HEK293 (cell line): Measurements from ENCODE around the gene ANKRD23.

ENCODE experiments used
- GLI4 ChIP-seq: fragments of 450-650 bp; formaldehyde crosslinking; IDR thresholded peaks from 2 replicates; pipeline ENCODE4 v1.5.1; 2016; ENCODE audit warnings: missing biosample characterization, missing genetic modification characterization
- GLIS1 ChIP-seq: fragments of 450-650 bp; formaldehyde crosslinking; IDR thresholded peaks from 2 replicates; pipeline ENCODE4 v1.5.1; 2016; ENCODE audit warnings: missing biosample characterization, missing genetic modification characterization
- HOXC10 ChIP-seq: sonication (generic); formaldehyde crosslinking; IDR thresholded peaks from 2 replicates; pipeline ENCODE4 v1.8.1; 2023; ENCODE audit warnings: mild to moderate bottlenecking, missing genetic modification reagents
- KLF10 ChIP-seq: fragments of 450-650 bp; IDR thresholded peaks from 2 replicates; pipeline ENCODE4 v1.5.1; 2018; ENCODE audit warnings: missing biosample characterization, mild to moderate bottlenecking, missing genetic modification characterization
- MEIS1 ChIP-seq: sonication (generic); formaldehyde crosslinking; IDR thresholded peaks from 2 replicates; pipeline ENCODE4 v1.8.1; 2022; ENCODE audit warnings: missing genetic modification reagents, mild to moderate bottlenecking, borderline replicate concordance
- MYNN ChIP-seq: fragments of 450-650 bp; formaldehyde crosslinking; IDR thresholded peaks from 2 replicates; pipeline ENCODE4 v1.5.1; 2016; ENCODE audit warnings: missing biosample characterization, missing genetic modification characterization, borderline replicate concordance
- MZF1 ChIP-seq: fragments of 450-650 bp; formaldehyde crosslinking; IDR thresholded peaks from 2 replicates; pipeline ENCODE4 v1.5.1; 2017; ENCODE audit warnings: missing biosample characterization, missing genetic modification characterization, borderline replicate concordance
- OVOL3 ChIP-seq: fragments of 450-650 bp; formaldehyde crosslinking; IDR thresholded peaks from 2 replicates; pipeline ENCODE4 v1.5.1; 2016; ENCODE audit warnings: missing biosample characterization, missing genetic modification characterization
- ZEB2 ChIP-seq: fragments of 450-650 bp; formaldehyde crosslinking; IDR thresholded peaks from 2 replicates; pipeline ENCODE4 v1.5.1; 2016; ENCODE audit warnings: missing biosample characterization, missing genetic modification characterization
- ZNF311 ChIP-seq: fragments of 450-650 bp; formaldehyde crosslinking; IDR thresholded peaks from 2 replicates; pipeline ENCODE4 v1.5.1; 2017; ENCODE audit warnings: missing biosample characterization, missing genetic modification characterization, borderline replicate concordance
- ZNF366 ChIP-seq: fragments of 450-650 bp; formaldehyde crosslinking; conservative IDR thresholded peaks from 2 replicates; pipeline ENCODE4 v1.5.1; 2016; ENCODE audit warnings: missing biosample characterization, missing genetic modification characterization
- ZNF416 ChIP-seq: fragments of 450-650 bp; formaldehyde crosslinking; IDR thresholded peaks from 2 replicates; pipeline ENCODE4 v1.5.1; 2016; ENCODE audit warnings: missing biosample characterization, missing genetic modification characterization
- ZNF433 ChIP-seq: fragments of 450-650 bp; formaldehyde crosslinking; IDR thresholded peaks from 2 replicates; pipeline ENCODE4 v1.5.1; 2016; ENCODE audit warnings: missing biosample characterization, missing genetic modification characterization, low read depth
- ZNF521 ChIP-seq: fragments of 450-650 bp; formaldehyde crosslinking; IDR thresholded peaks from 2 replicates; pipeline ENCODE4 v1.5.1; 2017; ENCODE audit warnings: missing biosample characterization, mild to moderate bottlenecking, missing genetic modification characterization
- ZNF530 ChIP-seq: fragments of 450-650 bp; formaldehyde crosslinking; IDR thresholded peaks from 2 replicates; pipeline ENCODE4 v1.5.1; 2016; ENCODE audit warnings: low read depth, missing biosample characterization, missing genetic modification characterization
- ZNF585B ChIP-seq: fragments of 450-650 bp; formaldehyde crosslinking; IDR thresholded peaks from 2 replicates; pipeline ENCODE4 v1.5.1; 2016; ENCODE audit warnings: missing biosample characterization, missing genetic modification characterization
- ZNF707 ChIP-seq: fragments of 450-650 bp; formaldehyde crosslinking; IDR thresholded peaks from 2 replicates; pipeline ENCODE4 v1.5.1; 2016; ENCODE audit warnings: missing biosample characterization, missing genetic modification characterization
- ZNF747 ChIP-seq: fragments of 450-650 bp; formaldehyde crosslinking; IDR thresholded peaks from 2 replicates; pipeline ENCODE4 v1.5.1; 2016; ENCODE audit warnings: missing biosample characterization, missing genetic modification characterization
- ZNF792 ChIP-seq: fragments of 450-650 bp; formaldehyde crosslinking; IDR thresholded peaks from 2 replicates; pipeline ENCODE4 v1.5.1; 2016; ENCODE audit warnings: missing biosample characterization, missing genetic modification characterization
- TF ChIP-seq, protein P1 (sequence below): fragments of 450-650 bp; formaldehyde crosslinking; IDR thresholded peaks from 2 replicates; pipeline ENCODE4 v1.5.1; 2016; ENCODE audit warnings: missing biosample characterization, missing genetic modification characterization
- TF ChIP-seq, protein P2 (sequence below): fragments of 450-650 bp; formaldehyde crosslinking; IDR thresholded peaks from 2 replicates; pipeline ENCODE4 v1.5.1; 2016; ENCODE audit warnings: missing biosample characterization, missing genetic modification characterization
- TF ChIP-seq, protein P3 (sequence below): fragments of 450-650 bp; formaldehyde crosslinking; IDR thresholded peaks from 2 replicates; pipeline ENCODE4 v1.5.1; 2016; ENCODE audit warnings: missing biosample characterization, missing genetic modification characterization
- TF ChIP-seq, protein P4 (sequence below): fragments of 450-650 bp; formaldehyde crosslinking; IDR thresholded peaks from 2 replicates; pipeline ENCODE4 v1.5.1; 2016; ENCODE audit warnings: missing biosample characterization, missing genetic modification characterization, borderline replicate concordance
- TF ChIP-seq, protein P5 (sequence below): fragments of 450-650 bp; IDR thresholded peaks from 2 replicates; pipeline ENCODE4 v1.5.1; 2018; ENCODE audit warnings: missing biosample characterization, missing genetic modification characterization
- TF ChIP-seq, protein P6 (sequence below): fragments of 450-650 bp; formaldehyde crosslinking; IDR thresholded peaks from 2 replicates; pipeline ENCODE4 v1.5.1; 2016; ENCODE audit warnings: missing biosample characterization, missing genetic modification characterization

Gene ANKRD23

DNA sequence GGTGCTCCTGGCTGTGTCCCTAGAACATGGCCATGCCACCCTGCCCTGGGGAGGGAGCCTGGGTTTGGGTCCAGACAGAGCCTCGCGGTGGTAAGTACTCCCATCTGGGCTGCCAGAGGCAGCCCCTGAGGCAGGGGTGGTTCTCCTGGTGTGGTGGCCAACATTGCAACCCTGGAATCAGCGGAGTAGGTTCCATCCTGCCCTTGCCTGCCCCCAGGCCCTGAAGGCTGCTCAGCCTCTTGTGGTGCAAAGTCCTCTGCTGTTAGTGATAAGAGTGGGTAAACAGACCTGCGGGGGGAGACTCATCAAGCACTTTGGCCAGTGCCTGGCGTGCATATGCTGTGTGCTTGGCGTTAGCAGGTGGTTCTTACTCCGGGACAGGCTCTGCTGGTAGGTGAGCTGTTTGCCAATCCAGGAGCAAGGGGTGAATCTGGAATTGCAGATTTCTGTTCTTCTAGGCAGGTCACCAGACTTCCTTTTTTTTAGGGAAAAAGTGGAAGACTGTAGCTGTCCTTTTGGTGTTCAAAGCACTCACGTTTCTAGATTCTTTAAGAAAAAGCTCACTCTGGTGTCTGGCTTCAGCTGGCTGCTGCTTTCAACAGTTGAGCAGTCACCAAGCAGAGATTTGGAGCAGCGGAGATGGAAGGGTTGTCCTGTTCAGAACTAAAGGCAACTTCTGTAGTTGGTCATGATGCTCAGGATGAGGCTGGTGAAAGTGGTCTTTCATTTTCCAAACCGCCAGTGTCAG, 24.5 kb downstream of the ANKRD23 start (continued):
- TF ChIP-seq, protein P1, sequence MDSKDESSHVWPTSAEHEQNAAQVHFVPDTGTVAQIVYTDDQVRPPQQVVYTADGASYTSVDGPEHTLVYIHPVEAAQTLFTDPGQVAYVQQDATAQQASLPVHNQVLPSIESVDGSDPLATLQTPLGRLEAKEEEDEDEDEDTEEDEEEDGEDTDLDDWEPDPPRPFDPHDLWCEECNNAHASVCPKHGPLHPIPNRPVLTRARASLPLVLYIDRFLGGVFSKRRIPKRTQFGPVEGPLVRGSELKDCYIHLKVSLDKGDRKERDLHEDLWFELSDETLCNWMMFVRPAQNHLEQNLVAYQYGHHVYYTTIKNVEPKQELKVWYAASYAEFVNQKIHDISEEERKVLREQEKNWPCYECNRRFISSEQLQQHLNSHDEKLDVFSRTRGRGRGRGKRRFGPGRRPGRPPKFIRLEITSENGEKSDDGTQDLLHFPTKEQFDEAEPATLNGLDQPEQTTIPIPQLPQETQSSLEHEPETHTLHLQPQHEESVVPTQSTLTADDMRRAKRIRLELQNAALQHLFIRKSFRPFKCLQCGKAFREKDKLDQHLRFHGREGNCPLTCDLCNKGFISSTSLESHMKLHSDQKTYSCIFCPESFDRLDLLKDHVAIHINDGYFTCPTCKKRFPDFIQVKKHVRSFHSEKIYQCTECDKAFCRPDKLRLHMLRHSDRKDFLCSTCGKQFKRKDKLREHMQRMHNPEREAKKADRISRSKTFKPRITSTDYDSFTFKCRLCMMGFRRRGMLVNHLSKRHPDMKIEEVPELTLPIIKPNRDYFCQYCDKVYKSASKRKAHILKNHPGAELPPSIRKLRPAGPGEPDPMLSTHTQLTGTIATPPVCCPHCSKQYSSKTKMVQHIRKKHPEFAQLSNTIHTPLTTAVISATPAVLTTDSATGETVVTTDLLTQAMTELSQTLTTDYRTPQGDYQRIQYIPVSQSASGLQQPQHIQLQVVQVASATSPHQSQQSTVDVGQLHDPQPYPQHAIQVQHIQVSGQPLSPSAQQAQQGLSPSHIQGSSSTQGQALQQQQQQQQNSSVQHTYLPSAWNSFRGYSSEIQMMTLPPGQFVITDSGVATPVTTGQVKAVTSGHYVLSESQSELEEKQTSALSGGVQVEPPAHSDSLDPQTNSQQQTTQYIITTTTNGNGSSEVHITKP (tag by site-specific recombination) = peak; percentile 80
- TF ChIP-seq ZNF707 (tag by site-specific recombination) = no peak
- no peak for TF ChIP-seq GLI4 (tag by site-specific recombination)
- no peak for TF ChIP-seq ZEB2
- no peak for TF ChIP-seq MYNN (tag by site-specific recombination)
- TF ChIP-seq ZNF433 (tag by site-specific recombination) = no peak
- TF ChIP-seq GLIS1 = peak; percentile 43
- TF ChIP-seq, protein P2, sequence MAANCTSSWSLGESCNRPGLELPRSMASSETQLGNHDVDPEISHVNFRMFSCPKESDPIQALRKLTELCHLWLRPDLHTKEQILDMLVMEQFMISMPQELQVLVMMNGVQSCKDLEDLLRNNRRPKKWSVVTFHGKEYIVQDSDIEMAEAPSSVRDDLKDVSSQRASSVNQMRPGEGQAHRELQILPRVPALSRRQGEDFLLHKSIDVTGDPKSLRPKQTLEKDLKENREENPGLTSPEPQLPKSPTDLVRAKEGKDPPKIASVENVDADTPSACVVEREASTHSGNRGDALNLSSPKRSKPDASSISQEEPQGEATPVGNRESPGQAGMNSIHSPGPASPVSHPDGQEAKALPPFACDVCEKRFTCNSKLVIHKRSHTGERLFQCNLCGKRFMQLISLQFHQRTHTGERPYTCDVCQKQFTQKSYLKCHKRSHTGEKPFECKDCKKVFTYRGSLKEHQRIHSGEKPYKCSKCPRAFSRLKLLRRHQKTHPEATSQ = no peak
- no peak for TF ChIP-seq KLF10 (tag by site-specific recombination)
- TF ChIP-seq MEIS1 (CRISPR knock-in tag) = no peak
- TF ChIP-seq, protein P3, sequence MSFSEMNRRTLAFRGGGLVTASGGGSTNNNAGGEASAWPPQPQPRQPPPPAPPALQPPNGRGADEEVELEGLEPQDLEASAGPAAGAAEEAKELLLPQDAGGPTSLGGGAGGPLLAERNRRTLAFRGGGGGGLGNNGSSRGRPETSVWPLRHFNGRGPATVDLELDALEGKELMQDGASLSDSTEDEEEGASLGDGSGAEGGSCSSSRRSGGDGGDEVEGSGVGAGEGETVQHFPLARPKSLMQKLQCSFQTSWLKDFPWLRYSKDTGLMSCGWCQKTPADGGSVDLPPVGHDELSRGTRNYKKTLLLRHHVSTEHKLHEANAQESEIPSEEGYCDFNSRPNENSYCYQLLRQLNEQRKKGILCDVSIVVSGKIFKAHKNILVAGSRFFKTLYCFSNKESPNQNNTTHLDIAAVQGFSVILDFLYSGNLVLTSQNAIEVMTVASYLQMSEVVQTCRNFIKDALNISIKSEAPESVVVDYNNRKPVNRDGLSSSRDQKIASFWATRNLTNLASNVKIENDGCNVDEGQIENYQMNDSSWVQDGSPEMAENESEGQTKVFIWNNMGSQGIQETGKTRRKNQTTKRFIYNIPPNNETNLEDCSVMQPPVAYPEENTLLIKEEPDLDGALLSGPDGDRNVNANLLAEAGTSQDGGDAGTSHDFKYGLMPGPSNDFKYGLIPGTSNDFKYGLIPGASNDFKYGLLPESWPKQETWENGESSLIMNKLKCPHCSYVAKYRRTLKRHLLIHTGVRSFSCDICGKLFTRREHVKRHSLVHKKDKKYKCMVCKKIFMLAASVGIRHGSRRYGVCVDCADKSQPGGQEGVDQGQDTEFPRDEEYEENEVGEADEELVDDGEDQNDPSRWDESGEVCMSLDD (tag by site-specific recombination) = no peak
- TF ChIP-seq OVOL3 (tag by site-specific recombination) = no peak
- TF ChIP-seq ZNF747 = no peak
- TF ChIP-seq ZNF521 (tag by site-specific recombination) = no peak
- no peak for TF ChIP-seq ZNF530 (tag by site-specific recombination)
- TF ChIP-seq, protein P4, sequence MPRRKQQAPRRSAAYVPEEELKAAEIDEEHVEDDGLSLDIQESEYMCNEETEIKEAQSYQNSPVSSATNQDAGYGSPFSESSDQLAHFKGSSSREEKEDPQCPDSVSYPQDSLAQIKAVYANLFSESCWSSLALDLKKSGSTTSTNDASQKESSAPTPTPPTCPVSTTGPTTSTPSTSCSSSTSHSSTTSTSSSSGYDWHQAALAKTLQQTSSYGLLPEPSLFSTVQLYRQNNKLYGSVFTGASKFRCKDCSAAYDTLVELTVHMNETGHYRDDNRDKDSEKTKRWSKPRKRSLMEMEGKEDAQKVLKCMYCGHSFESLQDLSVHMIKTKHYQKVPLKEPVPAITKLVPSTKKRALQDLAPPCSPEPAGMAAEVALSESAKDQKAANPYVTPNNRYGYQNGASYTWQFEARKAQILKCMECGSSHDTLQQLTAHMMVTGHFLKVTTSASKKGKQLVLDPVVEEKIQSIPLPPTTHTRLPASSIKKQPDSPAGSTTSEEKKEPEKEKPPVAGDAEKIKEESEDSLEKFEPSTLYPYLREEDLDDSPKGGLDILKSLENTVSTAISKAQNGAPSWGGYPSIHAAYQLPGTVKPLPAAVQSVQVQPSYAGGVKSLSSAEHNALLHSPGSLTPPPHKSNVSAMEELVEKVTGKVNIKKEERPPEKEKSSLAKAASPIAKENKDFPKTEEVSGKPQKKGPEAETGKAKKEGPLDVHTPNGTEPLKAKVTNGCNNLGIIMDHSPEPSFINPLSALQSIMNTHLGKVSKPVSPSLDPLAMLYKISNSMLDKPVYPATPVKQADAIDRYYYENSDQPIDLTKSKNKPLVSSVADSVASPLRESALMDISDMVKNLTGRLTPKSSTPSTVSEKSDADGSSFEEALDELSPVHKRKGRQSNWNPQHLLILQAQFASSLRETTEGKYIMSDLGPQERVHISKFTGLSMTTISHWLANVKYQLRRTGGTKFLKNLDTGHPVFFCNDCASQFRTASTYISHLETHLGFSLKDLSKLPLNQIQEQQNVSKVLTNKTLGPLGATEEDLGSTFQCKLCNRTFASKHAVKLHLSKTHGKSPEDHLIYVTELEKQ (tag by site-specific recombination) = no peak
- TF ChIP-seq MZF1 (tag by site-specific recombination) = no peak
- TF ChIP-seq, protein P5, sequence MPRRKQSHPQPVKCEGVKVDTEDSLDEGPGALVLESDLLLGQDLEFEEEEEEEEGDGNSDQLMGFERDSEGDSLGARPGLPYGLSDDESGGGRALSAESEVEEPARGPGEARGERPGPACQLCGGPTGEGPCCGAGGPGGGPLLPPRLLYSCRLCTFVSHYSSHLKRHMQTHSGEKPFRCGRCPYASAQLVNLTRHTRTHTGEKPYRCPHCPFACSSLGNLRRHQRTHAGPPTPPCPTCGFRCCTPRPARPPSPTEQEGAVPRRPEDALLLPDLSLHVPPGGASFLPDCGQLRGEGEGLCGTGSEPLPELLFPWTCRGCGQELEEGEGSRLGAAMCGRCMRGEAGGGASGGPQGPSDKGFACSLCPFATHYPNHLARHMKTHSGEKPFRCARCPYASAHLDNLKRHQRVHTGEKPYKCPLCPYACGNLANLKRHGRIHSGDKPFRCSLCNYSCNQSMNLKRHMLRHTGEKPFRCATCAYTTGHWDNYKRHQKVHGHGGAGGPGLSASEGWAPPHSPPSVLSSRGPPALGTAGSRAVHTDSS = no peak
- no peak for TF ChIP-seq ZNF366 (tag by site-specific recombination)
- no peak for TF ChIP-seq ZNF585B
- TF ChIP-seq HOXC10 = no peak
- TF ChIP-seq ZNF311 (tag by site-specific recombination) = no peak
- TF ChIP-seq ZNF792 = no peak
- TF ChIP-seq, protein P6, sequence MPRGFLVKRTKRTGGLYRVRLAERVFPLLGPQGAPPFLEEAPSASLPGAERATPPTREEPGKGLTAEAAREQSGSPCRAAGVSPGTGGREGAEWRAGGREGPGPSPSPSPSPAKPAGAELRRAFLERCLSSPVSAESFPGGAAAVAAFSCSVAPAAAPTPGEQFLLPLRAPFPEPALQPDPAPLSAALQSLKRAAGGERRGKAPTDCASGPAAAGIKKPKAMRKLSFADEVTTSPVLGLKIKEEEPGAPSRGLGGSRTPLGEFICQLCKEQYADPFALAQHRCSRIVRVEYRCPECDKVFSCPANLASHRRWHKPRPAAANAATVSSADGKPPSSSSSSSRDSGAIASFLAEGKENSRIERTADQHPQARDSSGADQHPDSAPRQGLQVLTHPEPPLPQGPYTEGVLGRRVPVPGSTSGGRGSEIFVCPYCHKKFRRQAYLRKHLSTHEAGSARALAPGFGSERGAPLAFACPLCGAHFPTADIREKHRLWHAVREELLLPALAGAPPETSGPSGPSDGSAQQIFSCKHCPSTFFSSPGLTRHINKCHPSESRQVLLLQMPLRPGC (tag by site-specific recombination) = no peak
- no peak for TF ChIP-seq ZNF416 (tag by site-specific recombination)
